ENCODE results near the gene RASA4.
"Not testable (repeated sequence)": the region's sequence is repeated elsewhere in the genome, so short reads cannot be mapped to it uniquely, and the experiment has no call there.

The RASA4 gene

GRCh38 chr7:102614346-102614697 lies 2.2 kb downstream of the RASA4 start:
- H3K9ac ChIP-seq (ENCODE audit: insufficient read length); DNase-seq (ENCODE audit: low read depth, low spot score): not testable (repeated sequence)

DNA sequence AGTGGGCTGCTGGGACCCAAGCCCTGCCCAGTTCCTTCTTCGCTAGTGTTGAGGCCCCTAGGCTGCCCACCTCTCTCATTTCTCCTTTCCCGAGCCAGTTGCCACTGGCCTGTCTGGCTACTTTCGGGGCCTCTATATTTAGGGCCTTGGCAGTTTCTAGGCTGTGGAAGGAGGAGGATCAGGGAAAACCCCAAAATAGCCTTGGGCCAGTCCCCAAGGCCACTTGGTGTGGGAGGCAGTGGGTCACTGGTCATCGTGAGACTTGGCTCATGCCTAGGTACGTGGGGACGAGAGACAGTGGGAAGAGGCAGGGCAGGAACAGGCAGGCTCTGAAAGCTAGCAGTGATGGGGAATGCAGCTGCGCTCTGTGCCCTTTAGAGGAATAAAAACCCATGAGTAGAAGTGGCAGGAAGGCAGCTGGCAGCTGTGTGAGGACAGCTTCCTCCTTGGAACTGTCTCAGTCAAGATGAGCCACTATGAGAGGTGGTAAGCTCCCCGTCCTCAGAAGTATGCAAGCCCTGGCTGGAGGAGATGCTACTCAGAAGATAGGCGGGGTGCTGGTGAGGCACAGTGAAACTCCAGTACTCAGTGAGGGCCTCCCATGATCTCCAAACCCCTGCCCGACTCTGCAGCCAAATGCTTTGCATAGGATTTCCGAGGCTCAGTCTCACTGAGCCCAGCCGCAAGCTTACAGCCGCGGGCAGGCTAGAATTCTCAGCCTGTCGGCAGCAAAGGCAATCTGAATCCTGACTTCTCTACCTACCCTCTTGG lies 2.8 kb downstream of the RASA4 start:
- not testable (repeated sequence) for H3K4me3 ChIP-seq; H3K9ac ChIP-seq (ENCODE audit: insufficient read length); H3K27ac ChIP-seq; H3K9me3 ChIP-seq (ENCODE audit: low read depth, low read length); DNase-seq (ENCODE audit: low read depth, low spot score); H3K36me3 ChIP-seq (ENCODE audit: insufficient read depth, low read length)

More at GRCh38 chr7:102614346-102614697, 2.2 kb downstream of the RASA4 start:
- H3K4me3 ChIP-seq; H3K36me3 ChIP-seq (ENCODE audit: insufficient read depth, low read length); H3K9me3 ChIP-seq (ENCODE audit: low read depth, low read length); H3K27ac ChIP-seq: not testable (repeated sequence)

GRCh38 chr7:102611675-102612325 lies 4.8 kb downstream of the RASA4 start:
- not testable (repeated sequence) for H3K27ac ChIP-seq; H3K4me3 ChIP-seq; H3K36me3 ChIP-seq (ENCODE audit: insufficient read depth, low read length); H3K9ac ChIP-seq (ENCODE audit: insufficient read length); DNase-seq (ENCODE audit: low read depth, low spot score); H3K9me3 ChIP-seq (ENCODE audit: low read depth, low read length)

GRCh38 chr7:102611013-102611674 lies 5.4 kb downstream of the RASA4 start:
- H3K9me3 ChIP-seq (ENCODE audit: low read depth, low read length); H3K4me3 ChIP-seq; H3K36me3 ChIP-seq (ENCODE audit: insufficient read depth, low read length); DNase-seq (ENCODE audit: low read depth, low spot score); H3K9ac ChIP-seq (ENCODE audit: insufficient read length); H3K27ac ChIP-seq: not testable (repeated sequence)

DNA sequence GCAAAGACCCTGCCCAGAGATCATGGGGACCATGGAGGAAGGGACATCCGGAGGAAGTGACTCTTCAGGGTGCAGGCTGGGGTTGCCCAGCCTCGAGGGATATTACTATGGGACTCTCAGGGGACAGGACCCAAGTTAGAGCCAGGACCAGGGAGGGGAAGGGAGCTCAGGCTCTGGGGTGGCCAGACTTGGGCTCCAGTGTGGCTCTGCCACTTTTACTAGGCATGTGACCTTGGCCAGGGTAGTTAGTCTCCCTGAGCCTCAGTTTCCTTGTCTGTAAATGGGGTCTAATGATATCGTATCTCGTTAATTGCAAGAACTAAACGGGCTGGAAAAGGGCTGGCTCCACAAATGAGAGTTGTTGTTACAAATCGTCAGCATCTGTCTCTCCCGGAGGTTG lies 6.1 kb downstream of the RASA4 start:
- DNase-seq (ENCODE audit: low read depth, low spot score); H3K4me3 ChIP-seq; H3K9ac ChIP-seq (ENCODE audit: insufficient read length); H3K27ac ChIP-seq; H3K9me3 ChIP-seq (ENCODE audit: low read depth, low read length); H3K36me3 ChIP-seq (ENCODE audit: insufficient read depth, low read length): not testable (repeated sequence)

GRCh38 chr7:102609734-102610133 lies 6.8 kb downstream of the RASA4 start:
- H3K9me3 ChIP-seq (ENCODE audit: low read depth, low read length); H3K36me3 ChIP-seq (ENCODE audit: insufficient read depth, low read length); H3K9ac ChIP-seq (ENCODE audit: insufficient read length); DNase-seq (ENCODE audit: low read depth, low spot score); H3K27ac ChIP-seq; H3K4me3 ChIP-seq: not testable (repeated sequence)

- H3K27ac ChIP-seq; DNase-seq (ENCODE audit: low read depth, low spot score); H3K9ac ChIP-seq (ENCODE audit: insufficient read length); H3K9me3 ChIP-seq (ENCODE audit: low read depth, low read length); H3K36me3 ChIP-seq (ENCODE audit: insufficient read depth, low read length); H3K4me3 ChIP-seq: not testable (repeated sequence)
Measured at GRCh38 chr7:102606848-102607247, 9.7 kb downstream of the RASA4 start.

DNA sequence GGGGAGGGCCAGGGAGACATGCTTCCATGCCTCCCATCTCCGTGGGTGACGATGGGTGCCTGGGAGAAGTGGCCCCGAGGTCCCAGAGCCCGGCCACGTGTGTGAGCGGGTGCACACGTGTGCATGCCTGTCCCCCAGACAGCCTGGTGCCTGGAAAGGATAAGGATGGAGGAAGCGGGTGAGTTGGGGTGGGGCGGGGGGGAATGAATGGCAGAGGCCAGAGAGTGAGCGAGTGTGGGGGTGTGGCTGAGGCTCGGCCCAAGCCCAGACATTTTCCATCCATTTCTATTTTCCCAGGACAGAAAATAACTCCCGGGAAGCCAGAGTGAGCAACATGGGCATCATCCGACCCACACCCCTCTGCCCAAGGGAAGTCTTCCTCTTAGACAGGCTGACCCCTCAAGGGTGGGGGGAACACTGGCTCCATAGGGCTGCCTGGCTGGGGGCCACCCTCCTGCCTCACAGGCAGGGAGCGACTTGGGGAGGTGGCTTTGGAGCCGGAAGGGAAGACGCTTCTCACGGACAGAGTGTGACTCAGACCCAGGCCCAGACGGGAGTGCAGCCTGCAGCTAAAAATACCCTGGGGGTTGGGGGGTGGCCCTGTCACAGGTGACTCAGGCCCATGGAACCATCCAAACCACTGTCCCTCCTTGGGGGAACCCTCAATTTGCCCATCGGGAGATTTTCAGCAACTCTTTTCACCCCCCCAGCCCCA lies 12.0 kb downstream of the RASA4 start:
- not testable (repeated sequence) for H3K4me3 ChIP-seq; H3K27ac ChIP-seq; DNase-seq (ENCODE audit: low read depth, low spot score); H3K9me3 ChIP-seq (ENCODE audit: low read depth, low read length); H3K36me3 ChIP-seq (ENCODE audit: insufficient read depth, low read length); H3K9ac ChIP-seq (ENCODE audit: insufficient read length)

DNA sequence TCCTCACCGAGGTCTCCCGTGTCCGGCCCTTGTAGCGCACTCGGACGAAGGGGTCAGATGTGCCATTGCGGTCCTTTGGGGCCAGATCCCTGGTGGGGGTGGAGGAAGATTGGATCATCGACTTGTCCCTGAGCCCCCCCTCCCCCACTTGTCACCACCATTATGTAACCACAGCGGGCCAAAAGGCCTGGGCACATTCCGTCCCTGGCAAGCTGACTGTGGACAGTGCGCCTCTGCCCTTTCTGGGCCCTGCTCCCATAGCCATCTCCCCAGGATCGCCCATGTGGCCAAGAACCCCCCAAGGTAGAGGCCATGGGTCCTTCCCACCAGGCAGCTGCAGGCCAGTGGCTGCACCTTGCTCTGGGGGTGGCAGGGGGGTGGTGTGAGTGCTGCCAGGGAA lies 14.2 kb downstream of the RASA4 start:
- not testable (repeated sequence) for H3K27ac ChIP-seq; H3K9me3 ChIP-seq (ENCODE audit: low read depth, low read length); DNase-seq (ENCODE audit: low read depth, low spot score); H3K4me3 ChIP-seq; H3K36me3 ChIP-seq (ENCODE audit: insufficient read depth, low read length); H3K9ac ChIP-seq (ENCODE audit: insufficient read length)

GRCh38 chr7:102599699-102600098 lies 16.9 kb downstream of the RASA4 start:
- H3K27ac ChIP-seq; H3K9ac ChIP-seq (ENCODE audit: insufficient read length); H3K36me3 ChIP-seq (ENCODE audit: insufficient read depth, low read length); H3K4me3 ChIP-seq; DNase-seq (ENCODE audit: low read depth, low spot score); H3K9me3 ChIP-seq (ENCODE audit: low read depth, low read length): not testable (repeated sequence)

GRCh38 chr7:102596036-102596435 lies 20.5 kb downstream of the RASA4 start:
- H3K9me3 ChIP-seq (ENCODE audit: low read depth, low read length); DNase-seq (ENCODE audit: low read depth, low spot score); H3K27ac ChIP-seq; H3K9ac ChIP-seq (ENCODE audit: insufficient read length); H3K36me3 ChIP-seq (ENCODE audit: insufficient read depth, low read length); H3K4me3 ChIP-seq: not testable (repeated sequence)

GRCh38 chr7:102593637-102594334 lies 22.8 kb downstream of the RASA4 start:
- H3K9me3 ChIP-seq (ENCODE audit: low read depth, low read length); H3K9ac ChIP-seq (ENCODE audit: insufficient read length); H3K36me3 ChIP-seq (ENCODE audit: insufficient read depth, low read length); DNase-seq (ENCODE audit: low read depth, low spot score); H3K27ac ChIP-seq; H3K4me3 ChIP-seq: not testable (repeated sequence)

DNA sequence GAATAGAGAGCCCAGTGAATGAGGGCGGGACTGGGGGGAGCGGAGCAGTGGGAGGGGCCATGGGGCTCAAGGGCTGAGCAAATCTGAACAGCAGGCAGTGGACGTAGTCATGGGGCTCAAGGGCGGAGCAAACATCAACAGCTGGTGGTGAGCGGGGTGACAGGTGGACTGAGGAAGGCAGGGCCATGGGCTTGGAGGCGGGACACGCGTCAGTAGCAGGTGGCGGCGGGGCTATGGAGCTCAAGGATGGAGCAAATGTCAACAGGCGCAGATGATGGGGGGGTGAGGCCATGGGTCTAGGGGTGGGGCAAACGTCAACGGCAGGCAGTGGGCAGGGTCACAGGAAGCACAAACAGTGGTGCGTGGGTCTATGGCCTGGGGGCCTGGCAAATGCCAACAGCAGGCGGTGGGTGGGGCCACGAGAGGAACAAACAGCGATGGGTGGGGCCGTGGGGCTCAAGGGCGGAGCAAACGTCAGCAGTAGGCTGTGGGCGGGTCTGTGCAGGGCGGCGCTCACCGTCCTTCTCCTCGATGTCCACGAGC lies 24.0 kb downstream of the RASA4 start:
- not testable (repeated sequence) for H3K36me3 ChIP-seq (ENCODE audit: insufficient read depth, low read length); H3K9me3 ChIP-seq (ENCODE audit: low read depth, low read length); H3K4me3 ChIP-seq; H3K27ac ChIP-seq; H3K9ac ChIP-seq (ENCODE audit: insufficient read length); DNase-seq (ENCODE audit: low read depth, low spot score)
